ENCODE measurements around the gene CTU2. TPM values are rescaled to one million over a fixed set of nuclear protein-coding genes. Genes with fewer than 3 reads are reported as not detected.

The CTU2 gene
- polyA plus RNA-seq, 1 of the 3 experiments (the other 2 are of a cell fraction), result 16.2 TPM

DNA sequence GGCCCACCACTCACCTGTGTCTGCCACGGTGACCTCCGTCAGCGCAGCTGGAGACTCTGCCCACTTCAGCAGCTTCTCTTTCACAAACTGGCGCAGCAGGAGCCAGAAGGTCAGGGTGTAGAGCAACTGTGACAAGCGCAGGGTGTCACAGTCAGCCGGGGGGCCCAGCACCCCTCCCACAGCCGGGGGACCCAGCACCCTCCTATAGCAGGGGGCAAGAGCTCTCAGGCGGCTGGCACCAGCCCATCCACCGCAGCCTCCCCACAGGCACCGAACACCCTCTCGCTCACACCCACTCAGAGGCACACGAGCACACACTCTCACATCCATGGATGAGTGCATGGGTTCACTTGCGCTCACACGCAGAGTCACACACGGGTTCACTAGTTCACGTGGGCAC lies 28.8 kb downstream of the CTU2 start:
- Histone ChIP-seq H3K79me2 (ENCODE audit: insufficient read depth) (peaks cover 11% of the 10 kb centered on the region; the same call in 1 of the 2 replicates), H2AFZ (ENCODE audit: low read depth) (no peak overlapping the region), H3K27ac (ENCODE audit: low read depth in 2 of 2, low read length in 1 of 2) (no peak overlapping the region), H3K4me3 (ENCODE audit: low read depth in 2 of 2, low read length in 1 of 2) (no peak overlapping the region), H3K9me2 (no peaks in the 10 kb centered on the region), H3K4me2 (no peak overlapping the region), H3K4me1 (ENCODE audit: control insufficient read depth in 1 of 2, insufficient read depth in 2 of 2, low read depth in 1 of 2, low read length in 1 of 2) (peaks cover 4 to 20% of the 10 kb centered on the region in 2 experiments; a peak in 2 of 4 replicates), H3K9ac (no peak overlapping the region), H4K20me1 (ENCODE audit: insufficient read depth) (peaks cover 32% of the 10 kb centered on the region), H3K9me3 (no peaks in the 10 kb centered on the region), H3K36me3 (replicated peaks in 1 of 2; ENCODE audit: control insufficient read depth in 1 of 2, insufficient read depth in 2 of 2, low read length in 1 of 2) (peaks cover 0 to 24% of the 10 kb centered on the region in 2 experiments), H3K27me3 (ENCODE audit: insufficient read depth) (no peaks in the 10 kb centered on the region), H3F3A (replicated peaks; ENCODE audit: insufficient read depth) (peaks cover 20% of the 10 kb centered on the region)
- ChIA-PET CTCF (interaction anchor here (0.7 to 17.4 kb wide), 9 partner anchors 8 to 481 kb away, joined by 3 to 540 read pairs (median 13); partner anchors contain the start of genes CDT1, GALNS and TRAPPC2L), POLR2A (no interaction called here)
- DNase-seq, result no peak
- 85% methylated on average over 9 of the region's 16 CpGs for WGBS (ENCODE audit: low lambda C conversion rate)
- TF ChIP-seq, protein P1, sequence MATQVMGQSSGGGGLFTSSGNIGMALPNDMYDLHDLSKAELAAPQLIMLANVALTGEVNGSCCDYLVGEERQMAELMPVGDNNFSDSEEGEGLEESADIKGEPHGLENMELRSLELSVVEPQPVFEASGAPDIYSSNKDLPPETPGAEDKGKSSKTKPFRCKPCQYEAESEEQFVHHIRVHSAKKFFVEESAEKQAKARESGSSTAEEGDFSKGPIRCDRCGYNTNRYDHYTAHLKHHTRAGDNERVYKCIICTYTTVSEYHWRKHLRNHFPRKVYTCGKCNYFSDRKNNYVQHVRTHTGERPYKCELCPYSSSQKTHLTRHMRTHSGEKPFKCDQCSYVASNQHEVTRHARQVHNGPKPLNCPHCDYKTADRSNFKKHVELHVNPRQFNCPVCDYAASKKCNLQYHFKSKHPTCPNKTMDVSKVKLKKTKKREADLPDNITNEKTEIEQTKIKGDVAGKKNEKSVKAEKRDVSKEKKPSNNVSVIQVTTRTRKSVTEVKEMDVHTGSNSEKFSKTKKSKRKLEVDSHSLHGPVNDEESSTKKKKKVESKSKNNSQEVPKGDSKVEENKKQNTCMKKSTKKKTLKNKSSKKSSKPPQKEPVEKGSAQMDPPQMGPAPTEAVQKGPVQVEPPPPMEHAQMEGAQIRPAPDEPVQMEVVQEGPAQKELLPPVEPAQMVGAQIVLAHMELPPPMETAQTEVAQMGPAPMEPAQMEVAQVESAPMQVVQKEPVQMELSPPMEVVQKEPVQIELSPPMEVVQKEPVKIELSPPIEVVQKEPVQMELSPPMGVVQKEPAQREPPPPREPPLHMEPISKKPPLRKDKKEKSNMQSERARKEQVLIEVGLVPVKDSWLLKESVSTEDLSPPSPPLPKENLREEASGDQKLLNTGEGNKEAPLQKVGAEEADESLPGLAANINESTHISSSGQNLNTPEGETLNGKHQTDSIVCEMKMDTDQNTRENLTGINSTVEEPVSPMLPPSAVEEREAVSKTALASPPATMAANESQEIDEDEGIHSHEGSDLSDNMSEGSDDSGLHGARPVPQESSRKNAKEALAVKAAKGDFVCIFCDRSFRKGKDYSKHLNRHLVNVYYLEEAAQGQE (IDR thresholded peaks at IDR 0.05; ENCODE audit: low read depth, low read length), result no peak
- no peak for TF ChIP-seq MXI1 (IDR thresholded peaks at IDR 0.05; ENCODE audit: low read depth, low read length)
- no peak for TF ChIP-seq SIN3A (IDR thresholded peaks at IDR 0.05; ENCODE audit: borderline replicate concordance, low read depth, low read length)
- TF ChIP-seq, protein P2, sequence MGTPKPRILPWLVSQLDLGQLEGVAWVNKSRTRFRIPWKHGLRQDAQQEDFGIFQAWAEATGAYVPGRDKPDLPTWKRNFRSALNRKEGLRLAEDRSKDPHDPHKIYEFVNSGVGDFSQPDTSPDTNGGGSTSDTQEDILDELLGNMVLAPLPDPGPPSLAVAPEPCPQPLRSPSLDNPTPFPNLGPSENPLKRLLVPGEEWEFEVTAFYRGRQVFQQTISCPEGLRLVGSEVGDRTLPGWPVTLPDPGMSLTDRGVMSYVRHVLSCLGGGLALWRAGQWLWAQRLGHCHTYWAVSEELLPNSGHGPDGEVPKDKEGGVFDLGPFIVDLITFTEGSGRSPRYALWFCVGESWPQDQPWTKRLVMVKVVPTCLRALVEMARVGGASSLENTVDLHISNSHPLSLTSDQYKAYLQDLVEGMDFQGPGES (IDR thresholded peaks at IDR 0.05; ENCODE audit: low read depth, low read length), result no peak
- TF ChIP-seq YY1 (IDR thresholded peaks at IDR 0.05; ENCODE audit: low read depth), result no peak
- TF ChIP-seq, protein P3, sequence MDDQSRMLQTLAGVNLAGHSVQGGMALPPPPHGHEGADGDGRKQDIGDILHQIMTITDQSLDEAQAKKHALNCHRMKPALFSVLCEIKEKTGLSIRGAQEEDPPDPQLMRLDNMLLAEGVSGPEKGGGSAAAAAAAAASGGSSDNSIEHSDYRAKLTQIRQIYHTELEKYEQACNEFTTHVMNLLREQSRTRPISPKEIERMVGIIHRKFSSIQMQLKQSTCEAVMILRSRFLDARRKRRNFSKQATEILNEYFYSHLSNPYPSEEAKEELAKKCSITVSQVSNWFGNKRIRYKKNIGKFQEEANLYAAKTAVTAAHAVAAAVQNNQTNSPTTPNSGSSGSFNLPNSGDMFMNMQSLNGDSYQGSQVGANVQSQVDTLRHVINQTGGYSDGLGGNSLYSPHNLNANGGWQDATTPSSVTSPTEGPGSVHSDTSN (IDR thresholded peaks at IDR 0.05), result no peak
- no peak for TF ChIP-seq JUND (IDR thresholded peaks at IDR 0.05)
- no peak for TF ChIP-seq FOXJ3 (CRISPR knock-in tag; IDR thresholded peaks at IDR 0.05)
- no peak for TF ChIP-seq TEAD4 (IDR thresholded peaks at IDR 0.05; ENCODE audit: borderline replicate concordance, insufficient read depth)

DNA sequence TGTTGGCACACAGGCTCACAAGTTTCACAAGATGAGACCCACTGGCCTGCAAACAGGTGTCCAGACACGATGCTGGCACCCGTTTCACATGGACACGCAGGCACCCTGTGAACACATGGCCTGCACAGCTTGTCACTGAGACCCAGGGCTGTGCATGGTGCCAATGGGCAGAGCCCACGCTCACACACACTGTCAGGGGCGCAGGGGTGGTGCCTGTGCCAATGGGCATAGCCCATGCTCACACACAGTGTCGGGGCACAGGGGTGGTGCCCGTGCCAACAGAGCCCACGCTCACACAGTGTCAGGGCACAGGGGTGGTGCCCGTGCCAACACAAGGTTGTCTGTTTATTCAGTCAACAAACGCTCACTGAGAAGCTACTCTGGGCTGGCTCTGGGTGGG lies 29.3 kb downstream of the CTU2 start:
- Histone ChIP-seq H3K9me2 (no peaks in the 10 kb centered on the region), H3F3A (replicated peaks; ENCODE audit: insufficient read depth) (peaks cover 20% of the 10 kb centered on the region), H2AFZ (ENCODE audit: low read depth) (no peak overlapping the region), H4K20me1 (ENCODE audit: insufficient read depth) (peaks cover 32% of the 10 kb centered on the region), H3K9me3 (no peaks in the 10 kb centered on the region), H3K27me3 (ENCODE audit: insufficient read depth) (no peaks in the 10 kb centered on the region), H3K9ac (no peak overlapping the region), H3K79me2 (ENCODE audit: insufficient read depth) (peaks cover 9% of the 10 kb centered on the region; the same call in 1 of the 2 replicates), H3K4me3 (ENCODE audit: low read depth in 2 of 2, low read length in 1 of 2) (no peak overlapping the region), H3K4me1 (ENCODE audit: control insufficient read depth in 1 of 2, insufficient read depth in 2 of 2, low read depth in 1 of 2, low read length in 1 of 2) (peaks cover 4 to 20% of the 10 kb centered on the region in 2 experiments; a peak in 2 of 4 replicates), H3K27ac (ENCODE audit: low read depth in 2 of 2, low read length in 1 of 2) (no peak overlapping the region), H3K36me3 (replicated peaks in 1 of 2; ENCODE audit: control insufficient read depth in 1 of 2, insufficient read depth in 2 of 2, low read length in 1 of 2) (peaks cover 0 to 27% of the 10 kb centered on the region in 2 experiments), H3K4me2 (no peak overlapping the region)
- ChIA-PET POLR2A (no interaction called here), CTCF (interaction anchor here (1.0 to 17.4 kb wide), 11 partner anchors 13 to 481 kb away, joined by 3 to 540 read pairs (median 13); partner anchors contain the start of genes CDT1, GALNS and TRAPPC2L)
- no peak for DNase-seq
- WGBS (ENCODE audit: low lambda C conversion rate), result 76% methylated on average over 3 of the region's 10 CpGs
- TF ChIP-seq, protein P4, sequence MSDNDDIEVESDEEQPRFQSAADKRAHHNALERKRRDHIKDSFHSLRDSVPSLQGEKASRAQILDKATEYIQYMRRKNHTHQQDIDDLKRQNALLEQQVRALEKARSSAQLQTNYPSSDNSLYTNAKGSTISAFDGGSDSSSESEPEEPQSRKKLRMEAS (IDR thresholded peaks at IDR 0.05; ENCODE audit: low read depth), result no peak
- TF ChIP-seq SMC3 (IDR thresholded peaks at IDR 0.05; ENCODE audit: low read depth, low read length) (no peak), FOXJ3 (CRISPR knock-in tag; IDR thresholded peaks at IDR 0.05) (no peak), NRF1 (IDR thresholded peaks at IDR 0.05; ENCODE audit: low read depth, low read length) (no peak), RFX5 (IDR thresholded peaks at IDR 0.05; ENCODE audit: low read length) (no peak), TAF1 (IDR thresholded peaks at IDR 0.05; ENCODE audit: borderline replicate concordance, low read depth, low read length) (no peak)
- TF ChIP-seq, protein P2 (IDR thresholded peaks at IDR 0.05; ENCODE audit: low read depth, low read length), result no peak
- TF ChIP-seq, protein P1 (IDR thresholded peaks at IDR 0.05; ENCODE audit: low read depth, low read length), result no peak
